ENCODE results near the gene MYO7A.

DNA sequence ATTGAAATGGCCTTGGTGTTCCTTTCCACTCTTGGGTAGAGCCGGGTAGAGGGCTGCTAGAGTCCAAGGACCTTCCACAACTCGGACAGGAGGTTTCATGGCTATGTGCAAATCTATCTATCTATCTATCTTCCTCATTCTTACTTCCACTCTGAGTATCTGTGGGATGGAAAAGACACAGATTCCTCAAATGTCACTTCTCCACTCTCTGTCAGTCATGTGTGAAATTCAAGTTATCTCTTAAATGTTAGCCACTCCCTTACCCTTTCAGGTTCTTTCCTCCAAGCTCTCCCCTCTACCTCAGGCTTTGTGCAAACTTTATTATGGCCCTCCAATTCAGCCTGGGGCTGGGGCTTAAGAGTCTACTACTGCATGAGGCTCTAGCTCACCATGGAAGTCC is 89.1 kb downstream of the MYO7A start:
- TF ChIP-seq, protein P1, sequence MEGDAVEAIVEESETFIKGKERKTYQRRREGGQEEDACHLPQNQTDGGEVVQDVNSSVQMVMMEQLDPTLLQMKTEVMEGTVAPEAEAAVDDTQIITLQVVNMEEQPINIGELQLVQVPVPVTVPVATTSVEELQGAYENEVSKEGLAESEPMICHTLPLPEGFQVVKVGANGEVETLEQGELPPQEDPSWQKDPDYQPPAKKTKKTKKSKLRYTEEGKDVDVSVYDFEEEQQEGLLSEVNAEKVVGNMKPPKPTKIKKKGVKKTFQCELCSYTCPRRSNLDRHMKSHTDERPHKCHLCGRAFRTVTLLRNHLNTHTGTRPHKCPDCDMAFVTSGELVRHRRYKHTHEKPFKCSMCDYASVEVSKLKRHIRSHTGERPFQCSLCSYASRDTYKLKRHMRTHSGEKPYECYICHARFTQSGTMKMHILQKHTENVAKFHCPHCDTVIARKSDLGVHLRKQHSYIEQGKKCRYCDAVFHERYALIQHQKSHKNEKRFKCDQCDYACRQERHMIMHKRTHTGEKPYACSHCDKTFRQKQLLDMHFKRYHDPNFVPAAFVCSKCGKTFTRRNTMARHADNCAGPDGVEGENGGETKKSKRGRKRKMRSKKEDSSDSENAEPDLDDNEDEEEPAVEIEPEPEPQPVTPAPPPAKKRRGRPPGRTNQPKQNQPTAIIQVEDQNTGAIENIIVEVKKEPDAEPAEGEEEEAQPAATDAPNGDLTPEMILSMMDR (IDR thresholded peaks at IDR 0.05; ENCODE audit: poor library complexity), result no peak
- no peak for TF ChIP-seq EZH2phosphoT487 (IDR thresholded peaks at IDR 0.05; ENCODE audit: low read depth, severe bottlenecking, unreplicated experiment)

Data from hepatocyte (in vitro differentiated cells).